Activated CD4-positive, CD25-positive, alpha-beta regulatory T cell treated with anti-CD3 and anti-CD28 coated beads, Interleukin-2, amount 50 U/mL, for 72 hours (primary cell): ENCODE data around the gene OR10A3.
A peak's percentile ranks its signal among the peaks of the same experiment; 100 is the strongest.
"Not testable (repeated sequence)": the region's sequence is repeated elsewhere in the genome, so short reads cannot be mapped to it uniquely, and the experiment has no call there.

Source experiments
- DNase-seq: peaks from one replicate; pipeline ENCODE4 v3.0.0; 2021

The OR10A3 gene, protein sequence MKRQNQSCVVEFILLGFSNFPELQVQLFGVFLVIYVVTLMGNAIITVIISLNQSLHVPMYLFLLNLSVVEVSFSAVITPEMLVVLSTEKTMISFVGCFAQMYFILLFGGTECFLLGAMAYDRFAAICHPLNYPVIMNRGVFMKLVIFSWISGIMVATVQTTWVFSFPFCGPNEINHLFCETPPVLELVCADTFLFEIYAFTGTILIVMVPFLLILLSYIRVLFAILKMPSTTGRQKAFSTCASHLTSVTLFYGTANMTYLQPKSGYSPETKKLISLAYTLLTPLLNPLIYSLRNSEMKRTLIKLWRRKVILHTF

DNA sequence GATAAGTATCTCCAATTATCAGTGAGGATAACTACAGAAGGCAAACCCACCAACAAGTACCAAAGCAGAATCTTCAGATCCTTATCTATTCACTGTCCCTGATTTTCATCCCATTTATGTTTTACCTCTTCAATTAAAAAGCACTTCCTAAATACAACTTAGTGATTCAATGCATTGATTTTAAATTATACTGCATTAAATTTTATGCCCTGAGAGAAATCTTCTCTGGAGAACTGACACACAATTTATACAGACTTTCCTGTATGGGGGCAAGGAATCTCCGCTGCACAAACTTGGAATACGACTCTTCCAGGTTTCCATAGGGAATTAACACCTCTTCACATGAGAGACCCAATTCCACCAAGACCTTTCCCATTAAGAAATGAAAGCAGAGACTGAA is at the start of gene OR10A3:
OR10A3 (minus strand) TSS at position 101 of the 400 bp plus-strand sequence. CDS start 2,188 bp downstream, outside the sequence.
- DNase-seq: no peak

DNA sequence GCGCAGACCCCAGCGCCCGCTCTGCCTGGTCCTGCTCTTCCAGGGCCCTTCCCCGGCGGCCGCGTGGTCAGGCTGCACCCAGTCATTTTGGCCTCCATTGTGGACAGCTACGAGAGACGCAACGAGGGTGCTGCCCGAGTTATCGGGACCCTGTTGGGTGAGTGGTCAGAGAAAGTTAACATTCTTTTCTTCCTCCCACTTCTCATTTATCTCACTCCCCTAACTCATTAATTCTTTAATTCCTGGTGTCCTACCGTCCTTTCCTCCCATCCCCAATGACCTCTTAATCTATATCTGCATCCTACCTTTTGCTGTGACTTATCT is 46.0 kb upstream of the OR10A3 start:
- not testable (repeated sequence) for DNase-seq

- DNase-seq: peak; percentile 78
These were observed 45.5 kb upstream of the OR10A3 start, which contains the start of gene EIF3F for GRCh38 chr11:7986768-7987559. TSS of gene EIF3F (plus strand) at chr11:7987337. CDS start at chr11:7987353, 16 bp downstream.

GRCh38 chr11:7983832-7984590 is 42.5 kb upstream of the OR10A3 start:
- DNase-seq: no peak

DNA sequence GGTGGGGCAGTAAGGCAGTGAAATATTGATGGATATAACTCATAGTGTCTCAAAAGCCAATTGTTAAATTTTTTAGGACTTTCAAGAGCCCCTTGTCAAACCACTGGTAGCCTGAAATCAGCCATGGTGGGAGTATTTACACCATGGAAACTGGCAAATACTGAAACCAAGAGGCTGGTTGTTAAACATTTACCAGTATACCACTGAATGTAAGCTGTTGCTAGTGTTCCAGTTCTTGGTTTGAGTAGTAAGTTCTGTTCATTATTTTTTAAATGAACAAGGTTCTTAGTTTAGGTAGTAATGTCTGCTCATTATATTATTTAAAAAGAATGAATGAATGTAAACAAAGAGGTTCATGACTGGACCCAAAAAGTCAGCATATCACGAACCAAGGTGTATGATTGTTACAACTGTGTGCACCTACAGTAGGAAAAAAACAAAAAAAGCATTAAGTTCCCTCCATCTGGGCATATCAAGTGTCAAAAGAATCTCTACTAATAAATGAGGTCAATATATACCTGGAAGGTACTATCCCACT is 41.1 kb upstream of the OR10A3 start:
- DNase-seq: no peak

DNA sequence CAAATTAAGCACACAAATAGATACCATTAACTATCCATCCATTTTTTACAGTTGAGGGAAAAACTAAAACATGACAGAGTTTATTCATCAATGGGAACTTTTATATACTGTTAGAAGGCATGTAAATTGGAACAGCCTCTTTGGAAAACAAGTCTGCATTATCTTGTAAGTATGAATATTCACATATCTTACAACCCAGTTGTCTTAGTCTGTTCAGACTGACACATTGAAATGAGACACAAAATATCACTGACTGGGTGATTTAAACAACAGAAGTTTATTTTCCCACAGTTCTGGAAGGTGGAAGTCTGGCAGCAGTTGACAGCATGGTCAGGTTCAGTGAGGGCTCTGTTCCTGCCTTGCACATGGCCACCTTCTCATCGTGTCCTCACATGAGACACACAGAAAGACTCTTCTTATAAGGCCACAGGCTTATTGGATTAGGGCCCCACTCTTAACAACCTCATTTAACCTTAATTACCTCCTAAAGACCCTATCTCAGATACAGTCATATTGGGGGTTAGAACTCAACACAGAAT is 40.2 kb upstream of the OR10A3 start:
- no peak for DNase-seq

DNA sequence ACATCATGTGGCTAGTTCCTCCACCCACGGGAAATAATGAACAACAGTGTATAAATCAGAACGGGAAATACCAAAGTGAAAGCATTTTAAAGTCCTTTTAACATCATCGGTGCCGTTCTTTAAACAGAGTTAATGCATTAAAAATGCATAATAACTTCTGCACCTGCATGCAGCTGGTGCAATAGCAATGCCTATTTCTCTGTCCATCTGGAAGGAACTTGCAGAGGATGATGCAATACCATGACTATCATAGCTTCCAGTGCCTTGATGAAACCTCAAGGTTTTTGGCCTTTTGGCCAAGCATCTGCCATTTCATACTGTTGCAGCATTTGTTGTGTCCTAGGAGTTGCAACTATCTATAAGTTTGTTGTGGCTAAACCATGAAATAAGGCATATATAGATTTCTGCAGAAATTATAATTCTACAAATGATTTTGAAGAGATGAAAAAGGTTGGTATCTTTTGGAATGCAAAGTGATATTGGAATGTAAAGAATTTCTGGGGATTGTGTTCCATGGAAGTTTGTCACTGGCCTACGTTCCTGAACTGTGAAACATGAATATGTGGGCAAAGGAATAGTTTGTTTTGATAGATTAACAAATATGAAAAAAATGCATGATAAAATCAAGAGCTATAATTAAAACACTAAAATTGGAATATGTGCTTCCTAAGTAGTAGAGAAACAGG is 35.9 kb upstream of the OR10A3 start:
- DNase-seq: no peak

DNA sequence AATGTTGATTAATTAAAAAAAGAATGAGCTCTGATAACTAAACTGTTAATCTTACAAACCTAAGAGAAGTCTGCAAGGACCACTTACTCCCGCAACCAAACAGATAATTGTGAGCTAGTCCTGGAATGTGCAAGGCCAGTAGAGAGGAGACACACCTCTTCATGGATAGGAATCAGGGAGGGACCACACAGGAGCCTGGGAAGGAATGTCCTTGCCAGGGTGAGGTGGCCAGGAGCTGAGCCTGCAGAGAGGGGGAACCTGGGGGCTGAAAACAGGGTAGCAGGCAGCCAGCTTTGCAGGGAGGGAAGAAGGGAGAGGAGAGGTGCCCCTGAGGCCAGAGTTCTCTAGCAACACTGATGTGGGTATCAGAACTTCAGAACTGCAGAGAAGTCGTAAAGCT is 33.2 kb upstream of the OR10A3 start:
- no peak for DNase-seq

- DNase-seq: no peak
These were observed 31.5 kb upstream of the OR10A3 start for GRCh38 chr11:7973011-7973410.

DNA sequence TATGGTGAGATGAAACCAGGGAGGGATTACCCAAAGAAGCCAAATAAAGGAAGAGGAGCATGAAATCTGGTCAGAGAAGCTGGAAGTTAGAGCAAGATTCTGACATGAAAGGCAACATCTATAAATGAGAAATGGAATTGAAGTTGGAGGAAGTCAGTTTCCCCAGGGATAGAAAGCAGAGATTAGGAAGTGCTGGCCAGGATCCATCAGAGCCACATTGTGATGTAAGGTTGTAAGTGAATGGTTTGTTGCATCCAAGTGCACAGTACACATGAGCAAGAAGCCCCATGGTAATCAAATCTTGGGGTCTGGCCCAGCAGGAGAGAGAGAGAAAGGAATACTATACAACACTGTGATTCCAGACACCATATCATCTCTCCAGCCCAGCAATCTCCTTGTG is 30.3 kb upstream of the OR10A3 start:
- no peak for DNase-seq

- DNase-seq: no peak
These were observed 28.5 kb upstream of the OR10A3 start for GRCh38 chr11:7969756-7970646.

- DNase-seq: no peak
These were observed 27.2 kb upstream of the OR10A3 start for GRCh38 chr11:7968686-7969085.

GRCh38 chr11:7967826-7968225 is 26.3 kb upstream of the OR10A3 start:
- no peak for DNase-seq

- no peak for DNase-seq
These were observed 25.6 kb upstream of the OR10A3 start for GRCh38 chr11:7967097-7967496.

GRCh38 chr11:7965386-7965785 is 23.9 kb upstream of the OR10A3 start, which contains the start of gene NLRP10:
TSS of gene NLRP10 (minus strand) at chr11:7965447. CDS start at chr11:7963495, 1,952 bp downstream.
- no peak for DNase-seq

- DNase-seq: no peak
These were observed 23.4 kb upstream of the OR10A3 start for GRCh38 chr11:7964873-7965272.

DNA sequence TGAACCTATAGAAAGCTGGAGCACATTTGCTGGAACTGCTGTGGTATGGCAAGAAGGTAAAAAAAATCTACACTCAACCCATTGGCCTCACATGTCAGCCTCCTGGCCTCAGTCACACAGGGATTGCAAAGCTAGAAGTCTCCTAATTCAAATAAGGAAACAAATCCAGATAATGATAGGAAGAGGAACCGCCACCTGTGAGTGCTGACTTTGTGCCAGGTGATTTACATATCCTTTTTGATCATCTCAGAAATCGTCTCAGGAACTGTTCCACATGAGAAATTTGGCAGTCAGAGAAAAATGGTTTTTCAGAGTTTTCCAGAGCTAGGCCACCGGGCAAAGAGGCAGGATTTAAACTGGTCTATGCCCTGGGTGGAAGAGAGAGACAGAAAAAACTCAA is 22.8 kb upstream of the OR10A3 start:
- DNase-seq: no peak

DNA sequence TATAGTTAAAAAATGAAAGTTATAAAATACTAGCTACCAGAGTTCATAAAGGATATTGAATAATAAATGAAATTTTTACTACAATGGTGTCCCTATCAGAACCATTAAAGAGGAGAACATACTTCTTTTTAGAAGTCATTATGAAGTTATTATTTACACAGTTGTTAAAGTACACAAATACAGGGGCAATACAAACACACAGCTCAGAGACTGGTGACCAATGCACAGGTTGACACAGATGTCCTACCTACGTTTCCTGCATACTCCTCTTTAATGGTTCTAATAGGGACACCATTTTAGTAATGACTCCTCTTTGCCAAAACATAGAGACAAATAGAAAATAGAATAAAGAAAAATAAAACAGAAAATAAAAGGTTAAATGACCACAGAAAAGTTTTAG is 13.7 kb upstream of the OR10A3 start:
- no peak for DNase-seq

GRCh38 chr11:7949934-7950333 is 8.4 kb upstream of the OR10A3 start:
- DNase-seq: no peak

DNA sequence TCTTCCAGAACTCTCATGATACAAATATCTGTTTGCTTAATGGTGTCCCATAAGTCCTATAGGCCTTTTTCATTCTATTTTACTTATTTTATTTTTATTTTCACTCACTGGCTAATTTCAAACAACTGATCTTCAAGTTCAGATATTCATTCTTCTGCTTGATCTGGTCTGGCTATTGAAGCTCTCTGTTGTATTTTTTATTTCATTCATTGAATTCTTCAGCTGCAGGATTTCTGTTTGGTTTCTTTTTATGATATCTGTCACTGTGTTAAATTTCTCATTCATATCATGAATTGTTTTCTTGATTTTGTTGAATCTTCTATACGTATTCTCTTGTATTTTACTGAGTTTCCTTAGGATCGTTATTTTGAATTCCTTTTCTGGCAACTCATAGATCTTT is 2.6 kb upstream of the OR10A3 start:
- DNase-seq: no peak

DNA sequence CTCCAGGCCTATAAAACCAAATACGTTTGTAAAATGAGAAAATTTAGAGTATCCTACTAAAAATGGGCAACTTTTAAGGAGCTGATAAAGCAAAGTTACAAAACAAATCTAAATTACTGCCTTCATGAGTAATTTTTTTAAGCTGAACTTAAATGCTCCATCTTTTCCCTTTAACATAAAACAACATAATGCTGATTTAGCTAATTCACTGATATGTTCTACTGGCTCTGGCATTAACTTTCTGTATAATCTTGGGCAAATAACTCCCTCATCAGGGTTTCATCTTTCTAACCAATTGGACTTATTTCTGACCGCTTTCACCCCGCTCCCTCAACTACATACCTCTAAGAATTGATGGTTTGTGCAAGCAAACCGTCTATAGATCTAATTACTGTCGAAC is 362 bp downstream of the OR10A3 start:
- no peak for DNase-seq
